Hindlimb muscle (tissue), 1 donor: Measurements from ENCODE around the gene SIK3. TPM values are rescaled to one million over a fixed set of nuclear protein-coding genes. Genes with fewer than 3 reads are reported as not detected.

ENCODE experiments used
- DNase-seq: peaks from one replicate; pipeline ENCODE4 v3.0.0-alpha.2; 2013
- polyA plus RNA-seq: library from polyadenylated mRNA; unstranded; fragments of 120-200 nt; gene quantifications from one replicate; pipeline ENCODE4 v1.2.1, GENCODE V29; 2013; ENCODE audit not compliant: insufficient read length

The SIK3 gene
- polyA plus RNA-seq, 1 donor = 47.2 TPM

GRCh38 chr11:116963813-116964212 is 134.4 kb downstream of the SIK3 start:
- no peak for DNase-seq

GRCh38 chr11:116962108-116962507 is 136.1 kb downstream of the SIK3 start:
- DNase-seq = no peak

DNA sequence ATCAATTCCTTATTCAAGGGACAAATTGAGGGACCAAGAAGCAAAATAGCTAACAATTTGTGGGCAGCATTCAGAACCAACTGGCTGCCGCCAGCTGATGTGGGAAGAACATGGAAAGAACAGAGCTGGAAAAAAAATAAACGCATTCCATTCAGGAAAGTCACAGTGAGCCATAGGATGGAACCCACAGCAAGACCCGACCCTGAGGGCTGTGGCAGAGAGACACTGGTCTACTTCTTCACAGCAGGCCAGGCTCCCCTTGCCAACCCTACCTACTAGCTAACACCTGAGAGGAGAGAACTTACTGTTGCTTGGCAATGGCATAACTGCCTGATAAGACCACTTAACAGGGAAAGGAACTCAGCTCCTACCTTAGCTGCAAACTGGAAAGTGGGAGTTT is 137.3 kb downstream of the SIK3 start:
- DNase-seq = no peak

DNA sequence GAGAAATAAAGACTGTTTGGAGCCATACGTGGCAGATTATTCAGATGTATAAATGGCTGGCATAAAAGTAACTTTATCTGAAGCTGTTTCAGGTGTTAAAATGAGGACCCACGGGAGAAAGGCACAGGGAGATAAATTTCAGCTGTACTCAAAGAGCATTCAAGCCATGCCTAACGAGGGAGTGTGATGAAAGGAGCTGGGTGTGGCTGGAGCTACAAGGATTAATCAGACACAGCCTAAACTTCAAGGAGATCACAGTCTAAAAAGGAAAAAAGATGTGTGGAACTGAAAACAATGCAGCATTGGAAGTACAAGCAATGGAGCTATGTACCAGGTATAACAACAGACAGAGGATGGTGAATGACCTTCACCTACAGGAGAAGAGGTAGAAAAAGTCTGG is 140.0 kb downstream of the SIK3 start:
- no peak for DNase-seq

- DNase-seq = no peak
Measured at GRCh38 chr11:116955949-116956348, 142.3 kb downstream of the SIK3 start.

DNA sequence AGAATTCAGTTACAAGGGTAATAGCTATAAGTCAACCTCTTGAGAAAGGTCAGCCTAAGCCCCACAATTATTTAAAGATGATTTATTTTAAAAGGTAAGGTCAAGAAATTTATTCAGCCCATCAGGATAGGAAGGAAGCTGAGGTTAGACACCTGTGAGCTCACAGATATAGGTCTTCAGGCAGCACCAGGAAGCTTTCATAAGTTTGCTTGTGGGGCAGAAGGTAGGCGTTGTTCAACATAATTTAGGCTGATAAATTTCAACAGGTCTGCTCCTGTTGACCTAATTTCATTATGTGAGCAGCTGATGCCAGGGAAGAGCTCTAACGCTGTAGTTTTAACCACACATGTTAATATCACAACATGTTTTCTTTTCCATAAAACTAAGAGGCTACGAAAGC is 142.7 kb downstream of the SIK3 start:
- DNase-seq = no peak

DNA sequence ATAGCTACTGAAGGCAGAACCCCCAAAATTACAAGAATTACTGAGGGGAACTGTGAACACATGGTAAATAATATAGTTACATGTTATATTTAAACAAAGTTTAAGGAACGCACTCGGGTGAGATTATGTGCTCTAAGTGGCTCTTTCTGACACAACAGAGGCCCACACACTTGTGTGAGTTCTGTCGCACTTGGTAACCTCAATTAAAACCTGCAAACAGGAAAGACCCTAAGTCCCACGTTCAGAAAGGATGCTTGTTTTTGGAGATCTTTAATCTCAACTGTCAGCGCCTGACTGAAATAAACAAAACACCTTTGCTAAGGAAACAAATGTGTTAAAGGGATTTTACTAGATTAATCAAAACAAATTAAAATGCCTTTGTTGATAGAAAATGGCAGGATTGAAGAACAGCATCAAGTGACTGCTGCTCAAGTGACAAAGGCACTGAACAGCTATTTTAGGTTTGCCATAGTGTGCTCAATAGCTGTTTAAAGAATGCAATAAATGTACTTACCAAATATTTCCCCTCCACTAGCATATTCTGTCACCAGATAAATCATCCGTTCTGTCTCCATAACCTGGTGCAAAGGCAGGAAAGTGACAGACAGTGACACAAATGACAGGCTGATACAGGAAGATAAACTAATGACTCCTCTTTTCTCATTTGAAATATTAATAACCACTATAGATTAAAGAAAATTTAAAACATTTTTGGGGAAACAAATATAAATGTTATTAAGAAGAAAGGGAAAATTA is 144.5 kb downstream of the SIK3 start:
- no peak for DNase-seq

DNA sequence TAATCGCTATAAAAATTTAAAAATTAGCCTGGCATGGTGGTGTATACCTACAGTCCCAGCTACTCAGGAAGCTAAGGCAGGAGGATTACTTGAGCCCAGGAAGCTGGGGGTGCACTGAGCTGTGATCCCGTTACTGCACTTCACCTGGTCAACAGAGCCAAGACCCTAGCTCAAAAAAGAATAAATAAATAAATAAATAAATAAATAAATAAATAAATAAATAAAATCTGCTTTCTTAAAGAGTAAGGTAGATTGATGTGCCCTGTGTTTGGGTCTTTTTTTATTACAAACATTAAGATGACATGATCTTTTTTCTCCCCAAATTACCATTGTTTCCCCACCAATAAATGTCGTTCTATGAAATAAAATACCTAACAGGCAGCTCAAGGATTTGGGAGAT is 146.5 kb downstream of the SIK3 start:
- DNase-seq = no peak

GRCh38 chr11:116950210-116950609 is 148.0 kb downstream of the SIK3 start:
- no peak for DNase-seq

- no peak for DNase-seq
Measured at GRCh38 chr11:116948391-116948790, 149.8 kb downstream of the SIK3 start.

- no peak for DNase-seq
Measured at GRCh38 chr11:116946414-116946813, 151.8 kb downstream of the SIK3 start.

DNA sequence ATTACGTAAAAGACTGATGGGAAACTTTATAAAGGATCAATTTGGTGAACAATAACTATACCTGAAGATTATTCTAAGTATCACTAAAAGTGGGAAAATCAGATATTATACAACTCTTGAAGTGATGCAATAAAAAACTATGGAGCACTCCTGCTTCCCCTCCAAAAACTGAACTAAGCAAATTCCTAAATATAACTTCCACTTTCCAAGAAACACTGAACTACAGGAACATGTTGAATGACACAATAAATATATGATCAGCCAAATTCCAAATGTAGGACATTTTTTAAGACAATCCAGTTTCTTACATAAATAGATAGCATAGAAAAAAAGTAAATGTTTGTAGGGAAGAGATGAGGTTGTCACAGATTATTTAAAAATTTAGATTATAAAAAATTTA is 158.7 kb downstream of the SIK3 start:
- no peak for DNase-seq

GRCh38 chr11:116938471-116939070 is 159.7 kb downstream of the SIK3 start:
- DNase-seq = no peak

DNA sequence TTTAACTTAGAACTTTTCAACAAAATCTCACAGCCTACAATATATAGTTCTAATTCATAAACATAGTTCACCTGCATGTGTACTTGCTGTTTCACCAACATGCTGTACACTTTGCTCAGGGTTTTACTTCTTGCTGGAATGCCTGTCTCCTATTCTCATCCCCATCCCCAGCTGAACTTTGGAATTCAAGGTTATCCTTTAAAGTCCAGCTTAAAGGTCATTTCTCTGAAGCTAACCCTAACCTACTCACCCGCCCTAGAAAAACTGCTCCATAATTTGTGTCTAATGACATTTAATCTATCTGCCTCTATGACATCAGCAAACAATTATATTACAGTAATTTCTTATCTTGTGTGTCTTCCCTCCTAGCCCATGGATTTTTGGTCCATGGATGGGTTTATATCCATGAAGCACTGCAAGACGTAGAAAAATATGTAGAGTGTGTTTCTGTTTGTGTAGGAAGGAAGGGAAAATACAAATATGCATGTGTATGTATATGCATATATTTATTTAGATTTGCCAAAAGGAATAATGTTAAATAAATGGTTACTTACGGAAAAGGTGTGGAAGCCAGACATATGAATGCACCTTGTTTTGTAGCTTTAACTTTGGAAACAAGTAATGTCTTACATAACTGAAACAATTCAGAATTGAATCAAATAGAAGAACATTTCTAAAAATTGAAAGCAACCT is 161.3 kb downstream of the SIK3 start:
- no peak for DNase-seq

DNA sequence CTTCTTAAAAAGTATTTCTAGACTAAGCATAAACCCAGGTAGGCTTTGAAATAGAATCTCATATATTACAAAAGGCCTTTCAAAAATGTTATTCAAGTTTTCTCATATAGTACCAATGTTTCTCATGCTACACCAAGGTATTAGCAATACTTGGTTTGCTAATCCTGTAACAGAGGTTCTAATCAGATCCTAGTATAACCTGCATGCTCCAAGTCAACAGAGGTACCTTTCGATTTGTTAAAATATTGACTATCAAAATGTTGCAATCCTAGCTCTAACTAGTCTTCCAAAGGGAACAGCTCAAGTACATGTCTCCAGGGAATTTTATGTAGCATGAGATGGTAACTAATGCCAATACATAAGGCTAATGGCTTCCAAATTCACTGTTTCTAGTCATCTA is 162.7 kb downstream of the SIK3 start:
- no peak for DNase-seq

DNA sequence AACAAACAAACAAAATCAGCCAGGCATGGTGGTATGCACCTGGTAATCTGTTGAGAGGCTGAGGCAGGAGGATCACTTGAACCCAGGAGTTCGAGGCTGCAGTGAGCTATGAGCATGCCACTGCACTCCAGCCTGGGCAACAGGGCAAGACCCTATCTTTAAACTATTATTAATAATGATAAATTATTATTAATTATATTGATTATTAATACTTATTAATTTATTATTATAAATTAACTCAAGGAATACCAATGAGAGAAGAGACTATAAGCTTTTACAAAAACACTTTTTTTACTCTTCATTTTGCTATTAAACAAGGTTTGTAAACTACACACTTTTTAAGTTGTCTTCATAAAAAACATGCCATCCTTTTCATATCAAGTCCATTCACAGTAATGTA is 163.1 kb downstream of the SIK3 start:
- no peak for DNase-seq

GRCh38 chr11:116933961-116934360 is 164.3 kb downstream of the SIK3 start:
- no peak for DNase-seq

DNA sequence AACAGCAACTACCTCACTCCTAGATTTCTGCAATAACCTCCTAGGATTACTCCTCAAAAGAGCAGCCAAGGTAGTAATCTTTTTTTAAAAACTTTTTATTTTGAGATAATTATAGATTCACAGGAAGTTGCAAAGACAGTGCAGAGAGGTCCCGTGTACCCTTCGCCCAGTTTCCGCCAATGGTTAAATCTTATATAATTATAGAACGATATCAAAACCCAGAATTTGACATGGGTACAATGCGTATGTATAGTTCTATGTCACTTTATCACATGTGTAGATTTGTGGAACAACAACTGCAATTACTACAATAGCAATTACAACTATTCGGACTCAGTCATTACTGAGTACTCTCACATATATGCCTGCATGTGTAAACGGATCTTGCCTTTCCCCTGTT is 166.0 kb downstream of the SIK3 start:
- no peak for DNase-seq

GRCh38 chr11:116931206-116931953 is 166.8 kb downstream of the SIK3 start:
- DNase-seq = no peak

- no peak for DNase-seq
Measured at GRCh38 chr11:116930586-116930985, 167.6 kb downstream of the SIK3 start.

DNA sequence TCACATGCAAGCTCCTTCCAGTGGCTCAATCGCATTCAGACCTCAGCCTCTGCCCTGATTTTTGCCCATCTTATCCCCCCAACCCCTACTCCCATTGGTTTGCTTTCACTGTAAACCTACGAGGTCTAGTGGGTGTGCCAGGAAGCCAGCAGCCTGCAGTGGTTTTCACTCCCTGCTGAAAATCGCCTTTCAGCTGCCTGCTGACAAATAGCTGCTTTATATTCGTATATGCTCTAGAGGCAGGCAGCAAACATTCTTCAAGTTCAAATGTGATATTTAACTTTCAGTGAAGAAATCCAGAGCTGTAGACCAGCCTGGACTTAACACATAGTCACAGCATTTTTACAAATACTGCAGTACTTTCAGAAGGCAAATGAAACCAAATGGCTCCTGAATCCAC is 168.1 kb downstream of the SIK3 start:
- DNase-seq = no peak

GRCh38 chr11:116929414-116930090 is 168.7 kb downstream of the SIK3 start:
- DNase-seq = no peak

DNA sequence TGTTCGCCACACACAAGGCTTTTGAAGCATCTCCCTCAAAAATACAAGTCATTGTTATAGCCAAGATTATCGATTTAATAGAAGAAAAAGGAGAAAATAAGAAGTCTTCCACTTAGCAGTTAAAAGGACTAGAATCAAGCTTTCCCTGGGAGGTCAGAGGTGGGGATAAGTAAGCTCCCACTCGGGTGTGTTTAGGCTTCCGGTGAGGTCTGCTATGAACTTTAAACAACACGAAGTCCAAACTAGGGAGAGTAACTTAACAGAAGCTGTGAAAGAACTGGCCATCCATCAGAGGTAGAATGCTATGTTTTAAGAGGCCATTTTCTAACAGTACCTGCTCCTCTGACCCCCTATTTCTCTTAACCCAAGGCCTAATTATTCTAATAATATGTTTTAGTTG is 169.4 kb downstream of the SIK3 start:
- DNase-seq = no peak
